SU-DHL-6 (cell line): ENCODE data around the gene RSPH1.

ENCODE experiments used
- H2AFZ ChIP-seq: fragments of 200-600 bp; sonication (generic); 2 replicates; pipeline ENCODE4 v1.6.1; 2014; ENCODE audit warnings: low read depth, mild to moderate bottlenecking, moderate library complexity, mixed read lengths, antibody characterized with exemption, low read length; ENCODE audit not compliant: severe bottlenecking
- H3F3A ChIP-seq: fragments of 200-600 bp; shearing (Covaris generic); 2 replicates; pipeline ENCODE4 v1.6.0; 2016; ENCODE audit warnings: antibody characterized with exemption, mild to moderate bottlenecking; ENCODE audit not compliant: insufficient read depth
- H3K27ac ChIP-seq: fragments of 200-600 bp; sonication (generic); 2 replicates; pipeline ENCODE4 v1.5.1; 2016; ENCODE audit warnings: low read depth, mild to moderate bottlenecking, low read length, moderate library complexity, mixed read lengths
- H3K27me3 ChIP-seq: fragments of 200-600 bp; sonication (generic), shearing (Covaris generic); 2 replicates; pipeline ENCODE4 v1.6.0; 2014; ENCODE audit warnings: mild to moderate bottlenecking, low read length
- H3K36me3 ChIP-seq: fragments of 200-600 bp; sonication (generic); 2 replicates; pipeline ENCODE4 v1.6.1; 2014; ENCODE audit warnings: mild to moderate bottlenecking, low read length, mixed read lengths
- H3K4me2 ChIP-seq: fragments of 300-600, 200-600 bp; shearing (Covaris generic), sonication (generic); 2 replicates; pipeline ENCODE4 v1.6.0; 2014; ENCODE audit warnings: low read length, low read depth, mild to moderate bottlenecking; ENCODE audit not compliant: poor library complexity, severe bottlenecking
- H3K4me3 ChIP-seq: fragments of 200-600 bp; sonication (generic); 2 replicates; pipeline ENCODE4 v1.5.1; 2014; ENCODE audit warnings: antibody characterized with exemption, low read length, mild to moderate bottlenecking, mixed read lengths; ENCODE audit not compliant: insufficient read depth, poor library complexity, severe bottlenecking
- H3K79me2 ChIP-seq: fragments of 200-600 bp; sonication (generic); 2 replicates; pipeline ENCODE4 v1.6.1; 2014; ENCODE audit warnings: mild to moderate bottlenecking, low read length, moderate library complexity; ENCODE audit not compliant: insufficient read depth
- H3K9ac ChIP-seq: fragments of 200-600 bp; sonication (generic); 2 replicates; pipeline ENCODE4 v1.7.0; 2014; ENCODE audit warnings: mild to moderate bottlenecking, low read length
- H3K9me2 ChIP-seq: fragments of 200-600 bp; sonication (generic); replicated peaks from 2 replicates; pipeline ENCODE4 v1.6.1; 2014; ENCODE audit warnings: low read length; ENCODE audit not compliant: insufficient read depth
- H3K9me3 ChIP-seq: fragments of 200-600 bp; sonication (generic); 2 replicates; pipeline ENCODE4 v1.6.1; 2014; ENCODE audit warnings: low read length, mixed read lengths; ENCODE audit not compliant: insufficient read depth
- H4K20me1 ChIP-seq: fragments of 200-600 bp; sonication (generic); 2 replicates; pipeline ENCODE4 v1.6.1; 2014; ENCODE audit warnings: low read depth, mild to moderate bottlenecking, antibody characterized with exemption, low read length, moderate library complexity, mixed read lengths
- CTCF ChIP-seq: fragments of 200-600 bp; sonication (generic); IDR thresholded peaks from one replicate; pipeline ENCODE4 v1.5.1; 2017; ENCODE audit warnings: antibody characterized with exemption, mild to moderate bottlenecking, low read length, moderate library complexity; ENCODE audit not compliant: insufficient read depth, poor library complexity, severe bottlenecking
- EZH2phosphoT487 ChIP-seq: fragments of 200-600 bp; sonication (generic), shearing (Covaris generic); conservative IDR thresholded peaks from 2 replicates; pipeline ENCODE4 v1.6.1; 2018; ENCODE audit warnings: mild to moderate bottlenecking, antibody characterized with exemption, low read length, moderate library complexity, mixed read lengths

The RSPH1 gene

GRCh38 chr21:42503711-42504110 is 7.7 kb upstream of the RSPH1 start:
- H3K4me2 ChIP-seq, result peak overlapping the region; percentile 37
- H4K20me1 ChIP-seq, result no peaks in the 10 kb centered on the region
- H3K4me3 ChIP-seq, result no peak overlapping the region
- TF ChIP-seq CTCF (no peak), EZH2phosphoT487 (no peak)
- no peaks in the 10 kb centered on the region for H3K9me3 ChIP-seq
- no peak overlapping the region for H3K9ac ChIP-seq
- H3F3A ChIP-seq, result no peaks in the 10 kb centered on the region
- H3K27ac ChIP-seq, result peak overlapping the region; percentile 30; the same call in 1 of the 2 replicates
- H3K36me3 ChIP-seq, result no peaks in the 10 kb centered on the region
- H3K79me2 ChIP-seq, result no peaks in the 10 kb centered on the region
- no peaks in the 10 kb centered on the region for H3K9me2 ChIP-seq
- H2AFZ ChIP-seq, result no peak overlapping the region
- no peaks in the 10 kb centered on the region for H3K27me3 ChIP-seq

- H3K4me2 ChIP-seq, result no peak overlapping the region
- H2AFZ ChIP-seq, result no peak overlapping the region
Measured at GRCh38 chr21:42500736-42501135, 4.7 kb upstream of the RSPH1 start.

GRCh38 chr21:42500225-42500624 is 4.2 kb upstream of the RSPH1 start:
- Histone ChIP-seq H4K20me1 (no peaks in the 10 kb centered on the region), H3K27me3 (no peaks in the 10 kb centered on the region), H3K9me3 (no peaks in the 10 kb centered on the region), H3K9me2 (no peaks in the 10 kb centered on the region), H3K4me3 (no peak overlapping the region), H3K4me2 (no peak overlapping the region), H3K27ac (no peak overlapping the region), H2AFZ (no peak overlapping the region), H3K79me2 (no peaks in the 10 kb centered on the region), H3K9ac (no peak overlapping the region), H3K36me3 (no peaks in the 10 kb centered on the region), H3F3A (no peaks in the 10 kb centered on the region)
- TF ChIP-seq EZH2phosphoT487 (no peak), CTCF (no peak)

More at GRCh38 chr21:42500736-42501135, 4.7 kb upstream of the RSPH1 start:
- H3K27me3 ChIP-seq, result no peaks in the 10 kb centered on the region
- no peaks in the 10 kb centered on the region for H3F3A ChIP-seq
- H3K9me2 ChIP-seq, result no peaks in the 10 kb centered on the region
- H3K9ac ChIP-seq, result no peak overlapping the region
- H3K9me3 ChIP-seq, result no peaks in the 10 kb centered on the region
- H3K27ac ChIP-seq, result no peak overlapping the region
- H3K79me2 ChIP-seq, result no peaks in the 10 kb centered on the region
- no peak overlapping the region for H3K4me3 ChIP-seq
- TF ChIP-seq EZH2phosphoT487 (no peak), CTCF (no peak)
- H3K36me3 ChIP-seq, result no peaks in the 10 kb centered on the region
- H4K20me1 ChIP-seq, result no peaks in the 10 kb centered on the region
